Limb (tissue), 2 donors: ENCODE measurements around the gene AHR.

Source experiments
- DNase-seq, 2 donors: peaks; one replicate each; pipeline ENCODE4 v3.0.0-alpha.2; 2016; ENCODE audit errors: extremely low spot score in 2 of 2

AHR gene

GRCh38 chr7:17302575-17303142 is 4.2 kb downstream of the AHR start:
- no peak for DNase-seq

GRCh38 chr7:17304926-17305325 is 6.5 kb downstream of the AHR start:
- no peak for DNase-seq

GRCh38 chr7:17305387-17306171 is 7.1 kb downstream of the AHR start:
- no peak for DNase-seq

GRCh38 chr7:17307000-17307399 is 8.5 kb downstream of the AHR start:
- no peak for DNase-seq

GRCh38 chr7:17307558-17307957 is 9.1 kb downstream of the AHR start:
- DNase-seq = no peak

- DNase-seq = no peak
Measured at GRCh38 chr7:17307969-17308648, 9.7 kb downstream of the AHR start.

- DNase-seq = no peak
Measured at GRCh38 chr7:17311194-17311593, 12.7 kb downstream of the AHR start.

- DNase-seq = no peak
Measured at GRCh38 chr7:17311952-17312351, 13.5 kb downstream of the AHR start.

GRCh38 chr7:17312641-17313040 is 14.2 kb downstream of the AHR start:
- DNase-seq = no peak

- no peak for DNase-seq
Measured at GRCh38 chr7:17313194-17313593, 14.7 kb downstream of the AHR start.

GRCh38 chr7:17315974-17316373 is 17.5 kb downstream of the AHR start:
- no peak for DNase-seq

GRCh38 chr7:17318146-17318545 is 19.7 kb downstream of the AHR start:
- DNase-seq = no peak

GRCh38 chr7:17319164-17320101 is 21.0 kb downstream of the AHR start:
- no peak for DNase-seq

GRCh38 chr7:17320102-17320497 is 21.6 kb downstream of the AHR start:
- DNase-seq = no peak

- no peak for DNase-seq
Measured at GRCh38 chr7:17320657-17321056, 22.2 kb downstream of the AHR start.

GRCh38 chr7:17325364-17325763 is 26.9 kb downstream of the AHR start:
- DNase-seq = no peak

GRCh38 chr7:17326378-17326777 is 27.9 kb downstream of the AHR start:
- DNase-seq = no peak

GRCh38 chr7:17328641-17329040 is 30.2 kb downstream of the AHR start:
- DNase-seq = no peak

GRCh38 chr7:17329440-17329839 is 31.0 kb downstream of the AHR start:
- no peak for DNase-seq

- DNase-seq = no peak
Measured at GRCh38 chr7:17331891-17332501, 33.5 kb downstream of the AHR start.

- no peak for DNase-seq
Measured at GRCh38 chr7:17333221-17333620, 34.8 kb downstream of the AHR start.
